GM03348 (cell line): ENCODE measurements around the gene PBX2.
"Not testable (repeated sequence)": the region's sequence is repeated elsewhere in the genome, so short reads cannot be mapped to it uniquely, and the experiment has no call there.

Experiments
- DNase-seq: peaks from one replicate; pipeline ENCODE4 v3.0.0; 2012; ENCODE audit warnings: low spot score

PBX2 gene

GRCh38 chr6:32186151-32186840 is 3.7 kb downstream of the PBX2 start:
- DNase-seq: not testable (repeated sequence)

- DNase-seq: peak; percentile 82
Measured at GRCh38 chr6:32185681-32186131, 4.3 kb downstream of the PBX2 start.

GRCh38 chr6:32184084-32184640 is 5.8 kb downstream of the PBX2 start, which contains the start of gene AGER:
Gene AGER (minus strand): TSS chr6:32184253. CDS start chr6:32184222, 31 bp downstream.
- no peak for DNase-seq

GRCh38 chr6:32183483-32184083 is 6.4 kb downstream of the PBX2 start:
- no peak for DNase-seq

- DNase-seq: no peak
Measured at GRCh38 chr6:32183030-32183429, 7.0 kb downstream of the PBX2 start.

- no peak for DNase-seq
Measured at GRCh38 chr6:32182555-32182981, 7.4 kb downstream of the PBX2 start.

GRCh38 chr6:32181915-32182529 is 8.0 kb downstream of the PBX2 start:
- DNase-seq: no peak

- DNase-seq: no peak
Measured at GRCh38 chr6:32181148-32181702, 8.8 kb downstream of the PBX2 start.

GRCh38 chr6:32179766-32180405 is 10.1 kb downstream of the PBX2 start:
- no peak for DNase-seq

- DNase-seq: no peak
Measured at GRCh38 chr6:32178547-32179440, 11.2 kb downstream of the PBX2 start.

GRCh38 chr6:32177788-32178546 is 12.0 kb downstream of the PBX2 start, which contains the start of gene RNF5:
Gene RNF5 (plus strand): TSS chr6:32178405. CDS start chr6:32178512, 107 bp downstream.
- DNase-seq: peak; percentile 95

- no peak for DNase-seq
Measured at GRCh38 chr6:32177183-32177787, 12.7 kb downstream of the PBX2 start.

GRCh38 chr6:32176476-32177182 is 13.4 kb downstream of the PBX2 start:
- no peak for DNase-seq

- DNase-seq: peak; percentile 98
Measured at GRCh38 chr6:32175711-32176475, 14.1 kb downstream of the PBX2 start, which contains the start of gene AGPAT1. Gene AGPAT1 (minus strand): TSS chr6:32176084. CDS start chr6:32171496, 4,588 bp downstream.

GRCh38 chr6:32175322-32175710 is 14.7 kb downstream of the PBX2 start:
- DNase-seq: no peak

- DNase-seq: no peak
Measured at GRCh38 chr6:32174416-32174815, 15.6 kb downstream of the PBX2 start.

GRCh38 chr6:32173051-32173727 is 16.8 kb downstream of the PBX2 start:
- DNase-seq: no peak

GRCh38 chr6:32171234-32171633 is 18.8 kb downstream of the PBX2 start:
- DNase-seq: no peak
